GM20431 (cell line): Measurements from ENCODE around the gene RORB.

Experiments used
- in situ Hi-C: fragments of 300-500 bp; cut with MseI, MboI; formaldehyde crosslinking; loops from one replicate; pipeline ENCODE4 v1.15.0; 2020; ENCODE audit warnings: low sequenced_read_pairs; ENCODE audit not compliant: unreplicated experiment

RORB gene

DNA sequence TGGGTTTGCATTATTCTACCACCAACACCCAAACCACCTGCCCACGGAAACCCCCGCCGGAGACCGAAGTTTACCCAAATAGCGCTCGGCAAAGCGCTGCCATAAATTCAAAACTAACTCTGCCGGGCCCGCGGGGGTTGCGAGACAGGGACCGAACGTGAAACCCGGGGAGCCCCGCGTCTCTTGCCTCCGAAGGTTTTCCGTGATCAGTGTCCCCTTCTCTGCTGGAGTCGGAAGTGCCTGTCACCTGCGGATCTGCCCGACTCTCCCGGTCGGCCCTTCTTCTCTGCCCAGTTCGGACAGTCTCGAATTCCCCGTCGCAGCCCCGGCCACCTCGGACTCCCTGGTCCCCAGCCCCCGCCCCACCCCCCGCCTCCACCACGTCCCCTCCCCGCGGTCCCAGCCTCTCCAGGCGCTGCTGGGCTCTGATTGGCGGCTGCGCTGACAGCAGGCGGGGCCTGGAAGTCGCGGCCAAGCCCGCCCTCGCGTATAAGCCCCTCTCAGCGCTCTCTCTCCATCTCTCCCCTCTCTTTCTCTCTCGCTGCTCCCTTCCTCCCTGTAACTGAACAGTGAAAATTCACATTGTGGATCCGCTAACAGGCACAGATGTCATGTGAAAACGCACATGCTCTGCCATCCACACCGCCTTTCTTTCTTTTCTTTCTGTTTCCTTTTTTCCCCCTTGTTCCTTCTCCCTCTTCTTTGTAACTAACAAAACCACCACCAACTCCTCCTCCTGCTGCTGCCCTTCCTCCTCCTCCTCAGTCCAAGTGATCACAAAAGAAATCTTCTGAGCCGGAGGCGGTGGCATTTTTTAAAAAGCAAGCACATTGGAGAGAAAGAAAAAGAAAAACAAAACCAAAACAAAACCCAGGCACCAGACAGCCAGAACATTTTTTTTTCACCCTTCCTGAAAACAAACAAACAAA, at the start of gene RORB:
Gene RORB, plus strand, starts transcription at position 517 of the 929 bp plus-strand sequence. CDS start 642 bp downstream, outside the sequence.
- in situ Hi-C loops, result no loop called here

DNA sequence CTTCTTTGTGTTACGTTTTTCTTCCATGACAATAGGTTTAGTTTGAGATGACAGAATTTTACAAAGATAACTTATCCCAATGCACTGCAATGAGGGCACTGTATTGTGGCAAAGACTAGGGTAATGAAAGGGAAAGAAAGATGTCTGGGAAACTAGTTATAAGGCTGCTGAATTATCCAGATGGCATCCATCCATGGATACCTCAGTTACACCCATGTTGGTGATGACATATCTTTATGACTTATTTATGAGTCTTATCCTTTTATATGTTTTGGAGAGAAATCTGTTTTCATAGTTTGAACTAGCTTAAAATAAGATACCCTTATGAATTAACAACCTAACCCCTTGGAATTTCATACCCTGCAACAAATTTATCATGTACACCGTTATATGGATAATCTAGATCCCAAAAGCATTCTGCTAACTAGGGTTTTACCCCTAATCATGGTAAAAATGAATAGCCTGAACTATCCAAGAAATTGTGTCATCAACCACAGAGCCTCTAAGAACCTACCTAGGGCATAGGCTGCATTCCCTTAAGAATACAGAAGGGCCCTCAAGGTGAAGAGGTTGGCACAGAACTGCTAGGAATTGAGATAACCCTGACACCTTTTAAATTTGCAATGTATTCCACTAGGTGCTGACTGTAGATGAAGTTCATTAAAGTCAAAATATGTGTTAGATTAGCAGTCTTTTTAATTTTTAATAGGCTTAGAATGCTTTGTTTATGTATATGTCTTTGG, 49.5 kb upstream of the RORB start:
- in situ Hi-C loops, result no loop called here

DNA sequence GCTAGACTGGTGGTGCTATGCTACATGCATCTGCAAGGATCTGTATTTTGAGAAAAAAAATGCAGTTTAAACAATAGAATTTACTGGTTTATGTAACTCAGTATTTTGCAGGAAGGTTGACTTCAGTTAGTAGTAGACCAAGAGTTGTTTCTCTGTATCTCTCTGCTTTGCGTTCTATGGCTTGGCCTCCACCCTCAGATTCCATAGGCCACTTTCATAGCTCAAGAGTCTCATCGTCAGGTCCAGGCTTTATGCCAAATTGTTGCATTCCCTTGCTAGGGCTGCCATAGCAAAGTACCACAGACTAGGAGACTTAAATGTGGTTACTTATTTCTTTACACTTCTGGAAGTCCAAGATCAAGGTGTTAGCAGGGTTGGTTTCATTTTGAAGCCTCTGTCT, 48.1 kb upstream of the RORB start:
- in situ Hi-C loops, result no loop called here

DNA sequence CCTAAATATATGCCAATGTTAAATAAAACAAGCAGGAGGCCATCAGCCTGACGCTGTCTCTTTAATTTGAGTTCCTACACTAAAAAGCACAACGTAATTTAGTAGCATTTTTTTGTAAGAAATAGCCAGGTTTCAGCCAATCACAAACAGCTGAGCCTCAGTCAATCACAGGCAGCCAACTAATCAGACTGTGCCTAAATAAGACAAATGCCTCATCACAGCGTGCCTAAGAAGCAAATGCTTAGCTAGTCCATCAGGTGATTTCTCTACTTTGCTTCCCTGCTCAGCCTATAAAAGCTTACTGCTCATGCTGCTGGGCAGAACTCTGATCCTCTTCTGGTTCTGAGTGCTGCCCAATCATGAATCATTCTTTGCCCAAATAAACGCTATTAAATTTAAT, 38.3 kb upstream of the RORB start:
- in situ Hi-C loops, result no loop called here

DNA sequence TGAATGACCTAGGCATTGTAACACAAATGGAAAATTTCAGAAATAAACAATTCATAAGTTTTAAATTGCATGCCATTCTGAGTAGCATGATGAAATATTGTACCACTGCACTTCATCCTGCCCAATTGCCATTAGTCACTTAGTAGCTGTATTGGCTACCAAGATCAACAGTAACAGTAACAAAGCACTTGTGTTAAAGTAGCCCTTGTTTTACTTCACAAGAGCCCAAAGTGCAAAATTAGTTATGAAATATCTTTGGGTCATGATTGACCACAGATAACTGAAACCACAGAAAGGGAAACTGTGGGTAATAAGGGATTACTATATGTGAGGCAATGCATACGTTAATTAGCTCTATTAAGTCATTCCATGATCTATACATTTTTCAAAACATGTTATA, 33.3 kb upstream of the RORB start:
- in situ Hi-C loops, result no loop called here

DNA sequence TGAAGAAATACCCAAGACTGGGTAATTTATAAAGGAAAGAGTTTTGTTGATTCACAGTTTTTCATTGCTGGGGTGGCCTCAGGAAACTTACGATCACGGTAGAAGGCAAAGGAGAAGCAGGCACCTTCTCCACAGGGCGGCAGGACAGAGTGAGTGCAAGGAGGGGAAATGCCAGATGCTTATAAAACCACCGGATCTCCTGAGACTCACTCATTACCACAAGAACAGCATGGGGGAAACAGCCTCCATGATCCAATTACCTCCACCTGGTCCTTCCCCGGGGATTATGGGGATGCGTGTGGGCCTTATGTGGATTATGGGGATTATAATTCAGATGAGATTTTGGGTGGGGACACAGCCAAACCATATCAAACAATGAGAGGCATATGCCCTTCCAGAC, 18.5 kb upstream of the RORB start:
- in situ Hi-C loops, result no loop called here

DNA sequence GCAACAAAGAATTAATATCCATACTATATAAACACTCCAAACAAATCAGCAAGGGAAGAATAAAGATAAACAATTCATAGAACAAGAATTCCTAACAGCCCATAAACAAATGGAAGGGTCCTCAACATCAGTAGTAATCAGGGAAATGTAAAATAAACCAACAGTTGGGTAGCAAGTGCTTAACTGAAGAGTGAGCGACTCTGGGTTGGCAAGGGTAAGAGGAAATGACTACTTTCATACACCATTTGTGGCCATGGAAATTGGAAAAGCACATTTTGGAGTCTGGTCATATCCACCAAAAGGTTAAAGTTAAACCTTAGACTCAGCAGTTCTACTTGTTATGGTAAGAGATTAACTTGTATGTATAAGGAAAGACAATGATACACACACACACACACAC, 17.4 kb upstream of the RORB start:
- in situ Hi-C loops, result no loop called here

DNA sequence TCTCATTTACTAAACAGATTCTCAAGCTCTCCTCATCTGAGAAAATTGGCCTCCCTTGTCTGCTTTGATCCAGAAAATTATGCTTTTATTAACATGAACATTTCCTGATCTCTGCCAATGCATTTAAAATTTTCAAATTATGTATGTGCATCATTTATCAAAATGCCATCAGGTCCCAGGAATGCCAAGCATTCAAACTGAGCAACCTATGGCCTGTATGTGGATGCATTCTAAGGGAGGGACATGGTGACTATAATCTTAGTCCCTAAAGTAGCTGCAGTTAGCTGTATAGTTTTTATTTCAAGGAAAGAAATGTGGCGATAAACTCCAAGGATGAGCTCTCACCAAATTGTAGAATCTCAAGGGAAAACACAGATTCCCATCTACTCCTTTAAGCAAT, 9.7 kb upstream of the RORB start:
- in situ Hi-C loops, result no loop called here

DNA sequence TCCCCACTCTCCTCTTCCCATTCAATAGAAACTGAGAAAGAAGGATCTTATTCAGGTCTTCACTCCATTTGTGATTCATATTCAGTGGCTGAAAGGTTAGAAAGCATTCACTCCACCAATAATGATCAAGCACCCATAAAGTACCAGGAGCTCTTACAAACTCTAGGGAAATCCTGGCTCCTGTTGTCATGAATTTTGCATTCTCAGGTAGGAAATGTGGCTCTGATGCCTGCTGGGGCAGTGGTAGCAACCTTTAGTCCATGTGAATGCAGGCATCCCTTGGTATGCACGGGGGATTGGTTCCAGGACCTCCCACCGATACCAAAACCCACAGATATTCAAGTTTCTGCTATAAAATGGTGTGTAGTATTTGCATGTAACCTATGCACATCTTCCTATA, 3.6 kb upstream of the RORB start:
- in situ Hi-C loops, result no loop called here

DNA sequence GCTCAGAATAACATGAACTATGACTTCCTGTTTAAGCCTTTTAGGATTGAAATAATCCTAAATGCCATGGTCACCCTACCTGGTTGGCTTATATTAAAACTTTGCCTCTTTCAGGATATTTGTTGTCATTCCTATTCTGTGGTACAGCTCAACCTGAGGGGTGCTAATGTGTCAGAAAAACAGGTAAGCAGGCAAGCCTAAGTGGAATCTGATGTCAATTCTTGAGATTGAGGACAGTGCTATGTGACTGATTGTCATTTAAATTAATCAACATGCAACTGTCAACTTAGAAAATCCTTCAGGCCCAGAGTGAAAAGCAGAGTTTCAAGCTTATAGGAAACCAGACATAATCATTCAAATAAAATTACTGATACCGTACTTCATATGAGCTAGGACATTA, 2.6 kb upstream of the RORB start:
- in situ Hi-C loops, result no loop called here

DNA sequence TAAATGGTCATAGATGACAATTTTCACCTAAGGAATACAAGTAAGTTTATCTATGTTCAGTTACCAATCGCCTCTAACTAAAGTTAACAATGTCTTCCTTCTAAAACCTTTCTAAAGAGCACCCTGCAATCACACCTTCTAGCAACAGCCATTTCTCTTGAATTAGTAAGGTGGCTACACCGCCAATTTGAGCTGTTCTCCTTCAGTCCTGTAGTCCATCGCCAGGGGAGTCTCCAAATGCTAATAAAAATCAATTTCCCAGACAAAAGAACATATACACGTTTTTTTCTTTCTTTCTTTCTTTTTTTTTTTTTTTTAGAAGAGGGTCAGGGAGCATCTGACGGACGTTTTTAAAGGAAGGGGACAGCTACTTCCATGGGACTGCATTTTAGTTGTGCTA, 729 bp upstream of the RORB start:
- in situ Hi-C loops, result no loop called here

DNA sequence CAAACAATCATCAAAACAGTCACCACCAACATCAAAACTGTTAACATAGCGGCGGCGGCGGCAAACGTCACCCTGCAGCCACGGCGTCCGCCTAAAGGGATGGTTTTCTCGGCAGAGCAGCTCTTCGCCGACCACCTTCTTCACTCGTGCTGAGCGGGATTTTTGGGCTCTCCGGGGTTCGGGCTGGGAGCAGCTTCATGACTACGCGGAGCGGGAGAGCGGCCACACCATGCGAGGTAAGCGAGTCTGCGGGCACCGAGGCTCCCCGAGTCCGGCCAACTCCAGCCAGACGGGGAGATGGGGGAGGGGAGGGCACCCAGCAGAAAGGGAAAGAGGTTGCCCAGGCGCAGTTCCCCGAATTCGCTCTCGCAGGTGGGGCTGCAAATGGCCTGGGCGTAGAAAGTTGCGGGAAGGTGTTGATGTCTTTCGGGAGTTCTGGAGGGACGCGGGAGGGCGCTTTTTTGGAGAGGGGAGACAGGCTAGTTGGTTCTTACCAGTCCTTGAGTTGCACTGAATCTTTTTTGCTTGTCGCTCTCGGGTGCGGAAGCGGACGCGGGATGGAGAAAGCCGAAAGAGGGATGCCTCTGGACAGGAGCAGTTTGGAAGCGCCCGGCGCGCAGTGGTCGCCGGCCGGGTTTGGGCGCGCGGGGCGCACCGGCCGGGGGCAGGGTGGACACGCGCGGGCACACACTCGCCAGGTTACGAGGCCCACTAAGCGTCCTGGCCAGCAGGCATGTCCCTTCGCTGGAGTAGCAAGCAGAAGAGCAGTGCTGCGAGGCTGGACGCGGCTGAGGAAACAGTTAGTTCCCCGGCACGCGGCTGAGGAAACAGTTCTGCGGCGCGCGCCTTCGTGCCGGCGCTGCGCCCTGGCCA, 849 bp downstream of the RORB start:
- in situ Hi-C loops, result no loop called here

DNA sequence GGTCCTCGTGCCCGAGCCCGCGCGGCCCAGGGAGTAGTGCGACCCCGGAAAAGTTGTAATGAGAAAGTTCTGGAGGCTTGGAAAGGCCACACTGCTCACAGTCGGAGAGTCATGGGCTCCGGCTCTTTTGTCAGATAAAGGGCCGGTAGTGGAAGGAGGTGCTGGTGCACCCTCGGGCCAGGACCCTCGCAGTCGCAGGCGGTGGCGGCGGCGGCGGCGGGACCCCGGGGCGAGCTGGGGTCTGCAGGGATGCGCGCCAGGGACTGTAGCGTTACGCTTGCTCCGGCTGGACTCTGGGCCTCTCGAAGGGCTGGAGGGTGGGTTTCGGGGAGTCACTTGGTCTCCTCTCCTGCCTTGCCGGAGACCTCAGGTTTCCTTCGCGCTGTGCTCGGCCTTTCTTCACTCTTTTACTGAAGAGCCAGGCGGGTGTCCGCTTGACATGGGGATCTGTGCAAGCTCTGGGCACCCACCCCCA, 1.5 kb downstream of the RORB start:
- in situ Hi-C loops, result no loop called here

DNA sequence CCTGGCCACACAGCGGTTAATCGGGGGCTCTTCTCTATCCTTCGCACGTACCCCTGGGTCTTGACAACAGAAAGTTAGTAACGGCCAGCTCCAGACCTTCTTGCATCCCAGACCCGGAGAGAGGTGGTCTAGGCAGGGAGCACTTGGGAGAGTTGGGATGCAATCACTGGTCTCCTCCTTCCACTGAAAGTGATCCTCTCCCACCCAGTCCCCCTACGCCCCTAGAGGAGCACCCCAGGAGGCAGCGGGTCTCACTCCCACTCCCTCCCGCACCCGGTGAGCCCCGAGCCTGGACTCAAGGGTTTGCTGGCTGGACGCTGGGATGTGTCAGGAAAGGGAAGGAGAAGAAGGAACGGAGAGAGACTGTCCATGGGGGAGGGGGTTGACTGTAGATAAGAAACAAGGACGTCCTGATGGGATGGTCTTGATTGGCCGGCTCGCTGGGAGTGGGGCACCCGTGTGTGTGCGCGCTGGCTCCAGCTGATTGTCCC, 2.0 kb downstream of the RORB start:
- in situ Hi-C loops, result no loop called here

DNA sequence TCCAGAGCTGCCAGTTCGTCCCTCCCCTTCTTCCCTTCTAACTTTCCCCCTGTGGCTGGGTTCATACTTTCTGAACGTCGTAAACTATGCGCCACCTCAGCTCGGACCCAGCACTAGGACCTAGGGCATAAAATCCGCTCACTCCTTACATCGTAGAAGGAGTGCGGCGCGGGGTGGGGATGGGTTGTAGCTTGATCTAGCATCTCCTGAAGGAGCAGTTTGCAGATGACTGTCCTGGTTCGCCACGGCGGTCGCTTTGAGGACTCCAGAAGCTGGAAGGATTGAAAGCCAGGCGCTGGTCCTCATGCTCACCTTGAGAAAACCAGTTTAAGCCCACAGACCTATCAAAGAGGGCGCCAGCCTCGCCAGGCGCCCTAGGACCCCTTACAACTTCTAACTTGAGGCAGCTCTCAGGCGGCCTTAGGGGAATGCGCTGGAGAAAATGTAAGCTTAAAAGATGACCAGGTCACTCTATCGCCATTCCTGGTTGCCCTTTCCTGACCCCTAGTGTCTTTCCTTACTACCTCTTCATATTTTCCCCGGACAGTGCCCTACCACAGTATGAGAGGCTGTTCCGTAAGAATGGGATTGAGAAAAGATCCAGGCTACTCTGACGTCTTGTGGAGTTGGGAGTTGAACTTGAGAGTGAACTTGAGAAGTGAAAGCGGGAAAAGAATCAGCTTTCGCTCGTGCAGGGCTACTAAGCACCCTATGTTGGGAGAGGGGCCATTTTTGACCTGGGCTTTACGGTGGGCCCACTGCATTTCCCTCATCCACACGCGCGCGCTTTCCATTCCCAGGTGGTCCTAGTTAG, 2.8 kb downstream of the RORB start:
- in situ Hi-C loops, result no loop called here

DNA sequence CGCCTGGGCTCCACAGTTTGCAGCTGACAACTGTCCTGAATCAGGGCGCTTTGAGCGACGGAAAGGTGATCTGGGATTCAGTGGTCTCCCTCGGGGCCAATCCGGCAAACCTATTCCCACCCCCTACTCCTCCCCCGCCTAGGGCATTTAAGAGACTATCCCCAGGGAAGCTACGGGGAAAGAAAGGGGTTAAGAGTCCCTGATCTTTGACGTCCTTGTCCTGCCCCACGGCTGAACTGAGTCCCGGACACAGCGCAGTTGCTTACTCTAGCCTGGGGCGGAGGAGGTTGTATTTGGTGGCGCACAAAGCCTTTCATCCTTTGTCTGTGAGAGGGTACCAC, 3.4 kb downstream of the RORB start:
- in situ Hi-C loops, result no loop called here

DNA sequence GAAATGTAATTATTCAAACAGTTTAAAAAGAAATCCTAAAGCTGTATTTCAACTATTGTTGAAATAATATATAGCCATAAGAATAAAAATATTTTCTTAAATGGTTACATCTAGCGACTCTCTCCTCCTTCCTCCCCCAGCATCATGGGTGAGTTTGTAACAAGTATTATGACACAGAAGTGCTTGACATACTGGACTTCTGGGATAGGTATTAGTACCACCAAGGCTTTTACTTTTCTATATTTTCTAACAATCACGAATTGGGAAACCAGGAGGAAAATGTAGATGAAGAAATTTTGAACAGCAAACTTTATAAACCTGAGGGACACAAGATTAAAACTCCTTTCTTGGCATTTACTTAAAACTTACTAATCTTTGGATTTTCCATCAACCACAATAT, 4.4 kb downstream of the RORB start:
- in situ Hi-C loops, result no loop called here

DNA sequence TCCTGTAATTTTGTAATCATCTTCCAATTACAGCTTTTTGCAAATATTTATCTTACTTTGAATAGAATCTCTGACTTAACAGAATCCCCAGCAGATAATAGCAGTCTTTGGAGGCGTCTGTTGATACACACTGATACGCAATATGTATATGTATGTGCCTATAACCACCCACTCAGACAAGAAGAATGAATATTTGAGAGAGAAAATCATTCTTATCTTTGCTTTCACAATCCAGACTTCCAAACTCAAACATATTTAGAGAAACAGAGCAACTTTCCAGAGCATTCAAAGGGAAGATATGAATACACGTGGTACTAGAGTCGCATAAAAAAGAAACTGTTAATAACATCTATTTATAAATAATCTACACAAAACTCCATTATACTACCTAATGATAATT, 6.1 kb downstream of the RORB start:
- in situ Hi-C loops, result no loop called here

DNA sequence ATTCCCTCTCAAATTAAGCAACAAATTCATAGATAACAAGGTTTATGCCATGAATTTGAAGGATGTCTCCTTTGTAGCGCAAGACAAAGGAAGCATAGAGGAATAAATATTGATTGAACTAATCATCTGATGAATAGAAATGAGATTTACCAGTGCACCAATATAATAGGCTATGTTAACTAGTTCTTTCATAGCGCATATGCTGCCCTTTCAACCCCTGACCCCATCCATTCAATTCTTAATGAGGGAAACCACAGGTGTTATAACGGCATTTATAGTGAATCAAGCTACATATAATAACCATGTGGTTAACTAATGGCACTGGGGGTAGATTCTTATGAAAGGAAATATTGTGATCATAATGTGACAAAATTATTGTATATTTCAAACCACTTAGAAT, 6.5 kb downstream of the RORB start:
- in situ Hi-C loops, result no loop called here

DNA sequence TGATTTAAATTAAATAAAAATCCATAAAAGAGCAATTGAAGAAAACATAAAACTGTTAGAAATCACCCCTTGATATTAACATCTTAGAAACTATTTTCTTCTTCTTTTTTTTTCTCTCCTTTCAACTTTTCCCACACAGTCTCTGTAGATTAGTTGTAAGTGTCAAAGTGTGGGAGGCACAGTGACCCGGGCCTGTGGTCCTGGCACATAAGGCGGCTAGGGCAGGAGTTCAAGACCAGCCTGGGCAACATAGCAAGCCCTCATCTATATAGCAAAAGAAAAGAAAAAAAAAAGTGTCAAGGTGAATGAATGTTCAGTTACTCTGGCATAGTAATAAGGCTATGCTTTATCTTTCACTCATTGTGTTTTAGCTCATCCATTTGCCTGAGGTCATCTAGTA, 14.2 kb downstream of the RORB start:
- in situ Hi-C loops, result no loop called here
